ENCODE data around the gene GP9.
"Not testable (repeated sequence)": the region's sequence is repeated elsewhere in the genome, so short reads cannot be mapped to it uniquely, and the experiment has no call there.

Gene GP9

GRCh38 chr3:129081503-129081902 is 20.9 kb downstream of the GP9 start:
- no peak for DNase-seq

- DNase-seq, result no peak
These were observed 21.4 kb downstream of the GP9 start for GRCh38 chr3:129082026-129082425.

- DNase-seq, result no peak
These were observed 23.9 kb downstream of the GP9 start for GRCh38 chr3:129084501-129084900.

GRCh38 chr3:129085165-129085715 is 24.7 kb downstream of the GP9 start:
- no peak for DNase-seq

- no peak for DNase-seq
These were observed 25.2 kb downstream of the GP9 start for GRCh38 chr3:129085818-129086217.

GRCh38 chr3:129087138-129087702 is 26.6 kb downstream of the GP9 start:
- no peak for DNase-seq

GRCh38 chr3:129087904-129088303 is 27.3 kb downstream of the GP9 start:
- DNase-seq, result not testable (repeated sequence)

GRCh38 chr3:129088312-129088711 is 27.7 kb downstream of the GP9 start:
- DNase-seq, result not testable (repeated sequence)

- DNase-seq, result no peak
These were observed 34.7 kb downstream of the GP9 start for GRCh38 chr3:129095285-129095684.

- DNase-seq, result no peak
These were observed 39.7 kb downstream of the GP9 start for GRCh38 chr3:129100274-129100673.

- no peak for DNase-seq
These were observed 41.0 kb downstream of the GP9 start for GRCh38 chr3:129101370-129102138.

- DNase-seq, result no peak
These were observed 42.7 kb downstream of the GP9 start for GRCh38 chr3:129103296-129103695.

GRCh38 chr3:129104051-129104450 is 43.5 kb downstream of the GP9 start:
- no peak for DNase-seq

- DNase-seq, result no peak
These were observed 44.0 kb downstream of the GP9 start for GRCh38 chr3:129104498-129105079.

GRCh38 chr3:129105862-129106261 is 45.3 kb downstream of the GP9 start:
- DNase-seq, result no peak

GRCh38 chr3:129106320-129106719 is 45.7 kb downstream of the GP9 start:
- DNase-seq, result no peak

GRCh38 chr3:129106866-129107565 is 46.4 kb downstream of the GP9 start:
- no peak for DNase-seq

- no peak for DNase-seq
These were observed 47.2 kb downstream of the GP9 start for GRCh38 chr3:129107793-129108192.

- not testable (repeated sequence) for DNase-seq
These were observed 50.6 kb downstream of the GP9 start for GRCh38 chr3:129111076-129111780.
